ENCODE results near the gene NTM.

The NTM gene

GRCh38 chr11:131934006-131934405 lies 563.6 kb downstream of the NTM start (continued):
- no peak for TF ChIP-seq ZNF2 (tag by site-specific recombination; IDR thresholded peaks at IDR 0.05)
- TF ChIP-seq, protein P1, sequence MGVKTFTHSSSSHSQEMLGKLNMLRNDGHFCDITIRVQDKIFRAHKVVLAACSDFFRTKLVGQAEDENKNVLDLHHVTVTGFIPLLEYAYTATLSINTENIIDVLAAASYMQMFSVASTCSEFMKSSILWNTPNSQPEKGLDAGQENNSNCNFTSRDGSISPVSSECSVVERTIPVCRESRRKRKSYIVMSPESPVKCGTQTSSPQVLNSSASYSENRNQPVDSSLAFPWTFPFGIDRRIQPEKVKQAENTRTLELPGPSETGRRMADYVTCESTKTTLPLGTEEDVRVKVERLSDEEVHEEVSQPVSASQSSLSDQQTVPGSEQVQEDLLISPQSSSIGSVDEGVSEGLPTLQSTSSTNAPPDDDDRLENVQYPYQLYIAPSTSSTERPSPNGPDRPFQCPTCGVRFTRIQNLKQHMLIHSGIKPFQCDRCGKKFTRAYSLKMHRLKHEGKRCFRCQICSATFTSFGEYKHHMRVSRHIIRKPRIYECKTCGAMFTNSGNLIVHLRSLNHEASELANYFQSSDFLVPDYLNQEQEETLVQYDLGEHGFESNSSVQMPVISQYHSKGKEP (tag by site-specific recombination; IDR thresholded peaks at IDR 0.05), result no peak
- TF ChIP-seq ZNF596 (tag by site-specific recombination; IDR thresholded peaks at IDR 0.05), result no peak
- no peak for TF ChIP-seq REPIN1 (tag by site-specific recombination; IDR thresholded peaks at IDR 0.05; ENCODE audit: low read depth)
- no peak for TF ChIP-seq ZNF394 (tag by site-specific recombination; IDR thresholded peaks at IDR 0.05; ENCODE audit: borderline replicate concordance)
- no peak for TF ChIP-seq ZNF121 (tag by site-specific recombination; IDR thresholded peaks at IDR 0.05)
- no peak for TF ChIP-seq ZNF140 (tag by site-specific recombination; IDR thresholded peaks at IDR 0.05)
- no peak for TF ChIP-seq BCL11A (tag by site-specific recombination; IDR thresholded peaks at IDR 0.05; ENCODE audit: low read depth)
- no peak for TF ChIP-seq ZSCAN30 (tag by site-specific recombination; IDR thresholded peaks at IDR 0.05)
- TF ChIP-seq ZNF610 (tag by site-specific recombination; IDR thresholded peaks at IDR 0.05; ENCODE audit: borderline replicate concordance), result no peak
- TF ChIP-seq ZNF560 (tag by site-specific recombination; IDR thresholded peaks at IDR 0.05; ENCODE audit: borderline replicate concordance), result no peak
- no peak for TF ChIP-seq ZNF23 (tag by site-specific recombination; IDR thresholded peaks at IDR 0.05; ENCODE audit: borderline replicate concordance)
- no peak for TF ChIP-seq ZNF747 (tag by site-specific recombination; IDR thresholded peaks at IDR 0.05)
- no peak for TF ChIP-seq ZNF548 (tag by site-specific recombination; IDR thresholded peaks at IDR 0.05)
- TF ChIP-seq, protein P2, sequence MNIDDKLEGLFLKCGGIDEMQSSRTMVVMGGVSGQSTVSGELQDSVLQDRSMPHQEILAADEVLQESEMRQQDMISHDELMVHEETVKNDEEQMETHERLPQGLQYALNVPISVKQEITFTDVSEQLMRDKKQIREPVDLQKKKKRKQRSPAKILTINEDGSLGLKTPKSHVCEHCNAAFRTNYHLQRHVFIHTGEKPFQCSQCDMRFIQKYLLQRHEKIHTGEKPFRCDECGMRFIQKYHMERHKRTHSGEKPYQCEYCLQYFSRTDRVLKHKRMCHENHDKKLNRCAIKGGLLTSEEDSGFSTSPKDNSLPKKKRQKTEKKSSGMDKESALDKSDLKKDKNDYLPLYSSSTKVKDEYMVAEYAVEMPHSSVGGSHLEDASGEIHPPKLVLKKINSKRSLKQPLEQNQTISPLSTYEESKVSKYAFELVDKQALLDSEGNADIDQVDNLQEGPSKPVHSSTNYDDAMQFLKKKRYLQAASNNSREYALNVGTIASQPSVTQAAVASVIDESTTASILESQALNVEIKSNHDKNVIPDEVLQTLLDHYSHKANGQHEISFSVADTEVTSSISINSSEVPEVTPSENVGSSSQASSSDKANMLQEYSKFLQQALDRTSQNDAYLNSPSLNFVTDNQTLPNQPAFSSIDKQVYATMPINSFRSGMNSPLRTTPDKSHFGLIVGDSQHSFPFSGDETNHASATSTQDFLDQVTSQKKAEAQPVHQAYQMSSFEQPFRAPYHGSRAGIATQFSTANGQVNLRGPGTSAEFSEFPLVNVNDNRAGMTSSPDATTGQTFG (tag by site-specific recombination; IDR thresholded peaks at IDR 0.05; ENCODE audit: borderline replicate concordance), result no peak

DNA sequence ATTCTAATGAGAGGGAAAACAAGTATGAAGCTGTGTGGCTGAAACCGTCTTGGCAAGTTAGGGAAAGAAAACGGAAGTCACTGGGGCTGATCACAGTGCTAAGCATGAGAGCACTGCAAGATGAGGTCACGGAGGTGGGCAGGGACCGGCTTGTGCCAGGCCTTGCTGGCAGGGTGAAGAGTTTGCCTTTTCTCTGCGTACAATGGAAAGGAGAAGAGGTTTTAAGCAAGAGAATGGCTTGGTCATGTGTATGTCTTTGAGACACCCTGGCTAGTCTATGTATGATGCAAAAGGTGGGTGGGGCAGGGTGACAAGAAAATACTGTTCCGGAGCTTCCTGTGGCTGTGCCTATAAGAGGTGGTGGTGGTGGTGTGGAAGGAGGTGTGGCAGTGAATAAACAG lies 567.9 kb downstream of the NTM start:
- Histone ChIP-seq H3K4me3 (ENCODE audit: low read depth, low read length) (no peak overlapping the region), H3K27ac (ENCODE audit: extremely low read depth, low read depth, low read length) (no peak overlapping the region), H3K9me3 (ENCODE audit: control insufficient read depth, insufficient read depth, low read depth, low read length) (no peaks in the 10 kb centered on the region), H3K4me1 (ENCODE audit: control insufficient read depth, insufficient read depth, low read length) (no peaks in the 10 kb centered on the region), H3K36me3 (ENCODE audit: control insufficient read depth in 2 of 2, insufficient read depth in 1 of 2, low read length in 2 of 2) (no peaks in the 10 kb centered on the region)
- TF ChIP-seq ZSCAN30 (tag by site-specific recombination; IDR thresholded peaks at IDR 0.05), result no peak
- CTCF ChIA-PET, result no interaction called here
- POLR2A ChIA-PET, result no interaction called here

- Histone ChIP-seq H3K36me3 (ENCODE audit: control insufficient read depth in 2 of 2, insufficient read depth in 1 of 2, low read length in 2 of 2) (no peaks in the 10 kb centered on the region), H3K4me1 (ENCODE audit: control insufficient read depth, insufficient read depth, low read length) (no peaks in the 10 kb centered on the region), H3K27ac (ENCODE audit: extremely low read depth, low read depth, low read length) (no peak overlapping the region), H3K9me3 (ENCODE audit: control insufficient read depth, insufficient read depth, low read depth, low read length) (no peaks in the 10 kb centered on the region), H3K4me3 (ENCODE audit: low read depth, low read length) (no peak overlapping the region)
- CTCF ChIA-PET, result interaction anchor here (2.0 kb wide), 1 partner anchor 192 kb away, joined by 5 read pairs; no protein-coding TSS in a partner anchor
- no peak for TF ChIP-seq SETDB1 (IDR thresholded peaks at IDR 0.05; ENCODE audit: insufficient read length, low read length)
- no peak for TF ChIP-seq HOXD13 (CRISPR knock-in tag; IDR thresholded peaks at IDR 0.05; ENCODE audit: borderline replicate concordance)
- no peak for TF ChIP-seq KLF7 (tag by site-specific recombination; IDR thresholded peaks at IDR 0.05; ENCODE audit: borderline replicate concordance)
- TF ChIP-seq ZNF292 (tag by site-specific recombination; IDR thresholded peaks at IDR 0.05; ENCODE audit: borderline replicate concordance, low read depth), result no peak
- TF ChIP-seq ZFHX2 (tag by site-specific recombination; conservative IDR thresholded peaks at IDR 0.05), result no peak
- TF ChIP-seq, protein P3, sequence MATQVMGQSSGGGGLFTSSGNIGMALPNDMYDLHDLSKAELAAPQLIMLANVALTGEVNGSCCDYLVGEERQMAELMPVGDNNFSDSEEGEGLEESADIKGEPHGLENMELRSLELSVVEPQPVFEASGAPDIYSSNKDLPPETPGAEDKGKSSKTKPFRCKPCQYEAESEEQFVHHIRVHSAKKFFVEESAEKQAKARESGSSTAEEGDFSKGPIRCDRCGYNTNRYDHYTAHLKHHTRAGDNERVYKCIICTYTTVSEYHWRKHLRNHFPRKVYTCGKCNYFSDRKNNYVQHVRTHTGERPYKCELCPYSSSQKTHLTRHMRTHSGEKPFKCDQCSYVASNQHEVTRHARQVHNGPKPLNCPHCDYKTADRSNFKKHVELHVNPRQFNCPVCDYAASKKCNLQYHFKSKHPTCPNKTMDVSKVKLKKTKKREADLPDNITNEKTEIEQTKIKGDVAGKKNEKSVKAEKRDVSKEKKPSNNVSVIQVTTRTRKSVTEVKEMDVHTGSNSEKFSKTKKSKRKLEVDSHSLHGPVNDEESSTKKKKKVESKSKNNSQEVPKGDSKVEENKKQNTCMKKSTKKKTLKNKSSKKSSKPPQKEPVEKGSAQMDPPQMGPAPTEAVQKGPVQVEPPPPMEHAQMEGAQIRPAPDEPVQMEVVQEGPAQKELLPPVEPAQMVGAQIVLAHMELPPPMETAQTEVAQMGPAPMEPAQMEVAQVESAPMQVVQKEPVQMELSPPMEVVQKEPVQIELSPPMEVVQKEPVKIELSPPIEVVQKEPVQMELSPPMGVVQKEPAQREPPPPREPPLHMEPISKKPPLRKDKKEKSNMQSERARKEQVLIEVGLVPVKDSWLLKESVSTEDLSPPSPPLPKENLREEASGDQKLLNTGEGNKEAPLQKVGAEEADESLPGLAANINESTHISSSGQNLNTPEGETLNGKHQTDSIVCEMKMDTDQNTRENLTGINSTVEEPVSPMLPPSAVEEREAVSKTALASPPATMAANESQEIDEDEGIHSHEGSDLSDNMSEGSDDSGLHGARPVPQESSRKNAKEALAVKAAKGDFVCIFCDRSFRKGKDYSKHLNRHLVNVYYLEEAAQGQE (tag by site-specific recombination; IDR thresholded peaks at IDR 0.05), result no peak
- no peak for TF ChIP-seq ZNF423 (tag by site-specific recombination; IDR thresholded peaks at IDR 0.05)
- TF ChIP-seq ZSCAN30 (tag by site-specific recombination; IDR thresholded peaks at IDR 0.05), result no peak
- no peak for TF ChIP-seq ZBTB10 (tag by site-specific recombination; IDR thresholded peaks at IDR 0.05)
- POLR2A ChIA-PET, result no interaction called here
These were observed 569.7 kb downstream of the NTM start for GRCh38 chr11:131940126-131940525.

Measured in HEK293 (cell line).